Measurements from ENCODE around the gene CIRBP. TPM values are rescaled to one million over a fixed set of nuclear protein-coding genes. Genes with fewer than 3 reads are reported as not detected.

The CIRBP gene
- total and polyA plus RNA-seq, 2 of the 13 experiments (the other 11 are each of a cell fraction or from before 2014, with no cell fraction given): 133 to 140 TPM

DNA sequence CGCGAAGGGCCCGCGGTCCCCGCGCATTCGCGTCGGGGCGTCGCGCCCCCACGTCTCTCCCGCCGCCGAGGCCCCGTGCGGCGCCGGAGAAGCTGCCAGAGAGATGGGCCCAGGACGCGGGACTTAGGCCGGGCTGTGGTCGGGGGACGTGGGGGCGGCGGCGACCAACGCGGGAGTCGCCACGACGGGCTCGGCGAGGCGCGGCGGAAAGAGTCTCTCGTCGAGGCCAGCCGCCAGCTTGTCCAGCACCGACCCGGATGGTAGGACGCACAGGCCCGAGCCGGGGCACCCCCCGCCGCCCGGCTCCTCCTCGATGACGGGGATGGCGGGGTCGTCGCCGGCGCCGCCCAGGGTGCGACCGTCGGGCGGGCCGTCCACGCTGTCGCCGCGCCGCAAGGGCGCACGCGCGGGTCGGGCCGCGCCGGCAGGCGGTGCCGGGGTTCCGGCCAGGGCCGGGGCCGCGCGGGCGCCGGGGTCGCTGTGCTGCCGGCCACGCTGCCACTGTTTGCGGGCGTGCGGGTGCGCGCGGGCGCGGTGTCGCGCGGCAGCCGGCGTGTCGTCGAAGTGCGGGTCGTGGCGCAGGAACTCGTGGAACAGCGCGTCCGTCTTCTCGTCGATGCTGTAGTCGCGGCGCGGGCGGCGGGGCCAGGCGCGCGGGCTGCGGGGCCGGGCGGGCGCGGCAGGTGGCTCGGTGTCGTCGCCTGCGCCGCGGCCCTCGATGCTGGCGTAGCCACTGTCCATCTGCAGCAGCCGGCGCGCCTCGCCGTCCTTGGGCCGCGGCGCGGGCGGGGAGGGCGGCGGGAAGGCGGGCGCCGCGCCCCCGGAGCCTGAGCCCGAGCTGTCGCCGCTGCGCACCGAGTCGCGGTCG, 39.8 kb upstream of the CIRBP start:
- no peak for ATAC-seq
- Histone ChIP-seq H3K79me2 (ENCODE audit: insufficient read depth, low read length) (no peaks in the 10 kb centered on the region), H3K4me3 (replicated peaks in 1 of 3; ENCODE audit: insufficient read depth in 1 of 3, low read depth in 2 of 3, low read length in 3 of 3) (no peak overlapping the region), H3K27ac (ENCODE audit: extremely low read length, insufficient read depth, low read length) (no peak overlapping the region), H3K9ac (ENCODE audit: insufficient read depth, low read depth, low read length) (no peak overlapping the region), H3K9me3 (ENCODE audit: low read length) (no peaks in the 10 kb centered on the region), H3K27me3 (ENCODE audit: control insufficient read depth in 1 of 2, insufficient read depth in 2 of 2, low read length in 2 of 2) (no peaks in the 10 kb centered on the region), H3K4me1 (ENCODE audit: insufficient read depth, low read length) (peaks cover 24% of the 10 kb centered on the region), H3K36me3 (replicated peaks in 1 of 2; ENCODE audit: control insufficient read depth in 1 of 2, insufficient read depth in 2 of 2, low read length in 2 of 2) (peaks cover 4 to 5% of the 10 kb centered on the region in 2 experiments; a peak in 3 of 5 replicates), H2AFZ (ENCODE audit: low read length) (no peak overlapping the region), H4K20me1 (ENCODE audit: insufficient read depth, low read length) (no peaks in the 10 kb centered on the region), H3K4me2 (ENCODE audit: low read depth, low read length) (no peak overlapping the region)
- ChIA-PET POLR2A (no interaction called here), CTCF (ENCODE audit: low intra/inter-chr PET ratio, low total read pairs) (no interaction called here)
- WGBS (ENCODE audit: low lambda C conversion rate): 99% methylated on average over 135 of the region's 158 CpGs
- DNase-seq (ENCODE audit: low spot score): no peak
- intact Hi-C loops (cut with micrococcal nuclease; ENCODE audit: unreplicated experiment) (no loop called here), in situ Hi-C loops (cut with HindIII; ENCODE audit: extremely low pct_ligation_motif_present, low pct_unique_long_range_greater_than_20kb) (no loop called here)
- FAIRE-seq: no peak
- BruUV-seq (replicated peaks): no TSS peak
- TF ChIP-seq, protein P1, sequence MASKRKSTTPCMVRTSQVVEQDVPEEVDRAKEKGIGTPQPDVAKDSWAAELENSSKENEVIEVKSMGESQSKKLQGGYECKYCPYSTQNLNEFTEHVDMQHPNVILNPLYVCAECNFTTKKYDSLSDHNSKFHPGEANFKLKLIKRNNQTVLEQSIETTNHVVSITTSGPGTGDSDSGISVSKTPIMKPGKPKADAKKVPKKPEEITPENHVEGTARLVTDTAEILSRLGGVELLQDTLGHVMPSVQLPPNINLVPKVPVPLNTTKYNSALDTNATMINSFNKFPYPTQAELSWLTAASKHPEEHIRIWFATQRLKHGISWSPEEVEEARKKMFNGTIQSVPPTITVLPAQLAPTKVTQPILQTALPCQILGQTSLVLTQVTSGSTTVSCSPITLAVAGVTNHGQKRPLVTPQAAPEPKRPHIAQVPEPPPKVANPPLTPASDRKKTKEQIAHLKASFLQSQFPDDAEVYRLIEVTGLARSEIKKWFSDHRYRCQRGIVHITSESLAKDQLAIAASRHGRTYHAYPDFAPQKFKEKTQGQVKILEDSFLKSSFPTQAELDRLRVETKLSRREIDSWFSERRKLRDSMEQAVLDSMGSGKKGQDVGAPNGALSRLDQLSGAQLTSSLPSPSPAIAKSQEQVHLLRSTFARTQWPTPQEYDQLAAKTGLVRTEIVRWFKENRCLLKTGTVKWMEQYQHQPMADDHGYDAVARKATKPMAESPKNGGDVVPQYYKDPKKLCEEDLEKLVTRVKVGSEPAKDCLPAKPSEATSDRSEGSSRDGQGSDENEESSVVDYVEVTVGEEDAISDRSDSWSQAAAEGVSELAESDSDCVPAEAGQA (IDR thresholded peaks at IDR 0.05; ENCODE audit: low read depth): no peak
- TF ChIP-seq, protein P1 (CRISPR knock-in tag; IDR thresholded peaks at IDR 0.05; ENCODE audit: borderline replicate concordance): no peak
- TF ChIP-seq, protein P2, sequence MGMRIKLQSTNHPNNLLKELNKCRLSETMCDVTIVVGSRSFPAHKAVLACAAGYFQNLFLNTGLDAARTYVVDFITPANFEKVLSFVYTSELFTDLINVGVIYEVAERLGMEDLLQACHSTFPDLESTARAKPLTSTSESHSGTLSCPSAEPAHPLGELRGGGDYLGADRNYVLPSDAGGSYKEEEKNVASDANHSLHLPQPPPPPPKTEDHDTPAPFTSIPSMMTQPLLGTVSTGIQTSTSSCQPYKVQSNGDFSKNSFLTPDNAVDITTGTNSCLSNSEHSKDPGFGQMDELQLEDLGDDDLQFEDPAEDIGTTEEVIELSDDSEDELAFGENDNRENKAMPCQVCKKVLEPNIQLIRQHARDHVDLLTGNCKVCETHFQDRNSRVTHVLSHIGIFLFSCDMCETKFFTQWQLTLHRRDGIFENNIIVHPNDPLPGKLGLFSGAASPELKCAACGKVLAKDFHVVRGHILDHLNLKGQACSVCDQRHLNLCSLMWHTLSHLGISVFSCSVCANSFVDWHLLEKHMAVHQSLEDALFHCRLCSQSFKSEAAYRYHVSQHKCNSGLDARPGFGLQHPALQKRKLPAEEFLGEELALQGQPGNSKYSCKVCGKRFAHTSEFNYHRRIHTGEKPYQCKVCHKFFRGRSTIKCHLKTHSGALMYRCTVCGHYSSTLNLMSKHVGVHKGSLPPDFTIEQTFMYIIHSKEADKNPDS (CRISPR knock-in tag; IDR thresholded peaks at IDR 0.05): no peak
- TF ChIP-seq SAFB2 (CRISPR knock-in tag; IDR thresholded peaks at IDR 0.05; ENCODE audit: borderline replicate concordance, low read depth) (no peak), ZMAT3 (CRISPR knock-in tag; conservative IDR thresholded peaks at IDR 0.05) (no peak), GTF3A (CRISPR knock-in tag; conservative IDR thresholded peaks at IDR 0.05) (no peak)
- TF ChIP-seq, protein P3, sequence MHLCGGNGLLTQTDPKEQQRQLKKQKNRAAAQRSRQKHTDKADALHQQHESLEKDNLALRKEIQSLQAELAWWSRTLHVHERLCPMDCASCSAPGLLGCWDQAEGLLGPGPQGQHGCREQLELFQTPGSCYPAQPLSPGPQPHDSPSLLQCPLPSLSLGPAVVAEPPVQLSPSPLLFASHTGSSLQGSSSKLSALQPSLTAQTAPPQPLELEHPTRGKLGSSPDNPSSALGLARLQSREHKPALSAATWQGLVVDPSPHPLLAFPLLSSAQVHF (CRISPR knock-in tag; IDR thresholded peaks at IDR 0.05): no peak
- TF ChIP-seq, protein P4, sequence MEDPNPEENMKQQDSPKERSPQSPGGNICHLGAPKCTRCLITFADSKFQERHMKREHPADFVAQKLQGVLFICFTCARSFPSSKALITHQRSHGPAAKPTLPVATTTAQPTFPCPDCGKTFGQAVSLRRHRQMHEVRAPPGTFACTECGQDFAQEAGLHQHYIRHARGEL (CRISPR knock-in tag; IDR thresholded peaks at IDR 0.05): no peak
- TF ChIP-seq, protein P5, sequence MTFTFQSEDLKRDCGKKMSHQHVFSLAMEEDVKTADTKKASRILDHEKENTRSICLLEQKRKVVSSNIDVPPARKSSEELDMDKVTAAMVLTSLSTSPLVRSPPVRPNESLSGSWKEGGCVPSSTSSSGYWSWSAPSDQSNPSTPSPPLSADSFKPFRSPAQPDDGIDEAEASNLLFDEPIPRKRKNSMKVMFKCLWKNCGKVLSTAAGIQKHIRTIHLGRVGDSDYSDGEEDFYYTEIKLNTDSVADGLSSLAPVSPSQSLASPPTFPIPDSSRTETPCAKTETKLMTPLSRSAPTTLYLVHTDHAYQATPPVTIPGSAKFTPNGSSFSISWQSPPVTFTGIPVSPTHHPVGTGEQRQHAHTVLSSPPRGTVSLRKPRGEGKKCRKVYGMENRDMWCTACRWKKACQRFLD (CRISPR knock-in tag; IDR thresholded peaks at IDR 0.05; ENCODE audit: borderline replicate concordance): no peak

All from HepG2 (cell line).